Suppressor macrophage treated with lipopolysaccharide for 1 hour (primary cell): Measurements from ENCODE around the gene WNK1.
"Not testable (repeated sequence)": the region's sequence is repeated elsewhere in the genome, so short reads cannot be mapped to it uniquely, and the experiment has no call there.

Experiments used
- DNase-seq, 3 donors: peaks; one replicate each; pipeline ENCODE4 v3.0.0-alpha.2; 2020 to 2022

Gene WNK1

DNA sequence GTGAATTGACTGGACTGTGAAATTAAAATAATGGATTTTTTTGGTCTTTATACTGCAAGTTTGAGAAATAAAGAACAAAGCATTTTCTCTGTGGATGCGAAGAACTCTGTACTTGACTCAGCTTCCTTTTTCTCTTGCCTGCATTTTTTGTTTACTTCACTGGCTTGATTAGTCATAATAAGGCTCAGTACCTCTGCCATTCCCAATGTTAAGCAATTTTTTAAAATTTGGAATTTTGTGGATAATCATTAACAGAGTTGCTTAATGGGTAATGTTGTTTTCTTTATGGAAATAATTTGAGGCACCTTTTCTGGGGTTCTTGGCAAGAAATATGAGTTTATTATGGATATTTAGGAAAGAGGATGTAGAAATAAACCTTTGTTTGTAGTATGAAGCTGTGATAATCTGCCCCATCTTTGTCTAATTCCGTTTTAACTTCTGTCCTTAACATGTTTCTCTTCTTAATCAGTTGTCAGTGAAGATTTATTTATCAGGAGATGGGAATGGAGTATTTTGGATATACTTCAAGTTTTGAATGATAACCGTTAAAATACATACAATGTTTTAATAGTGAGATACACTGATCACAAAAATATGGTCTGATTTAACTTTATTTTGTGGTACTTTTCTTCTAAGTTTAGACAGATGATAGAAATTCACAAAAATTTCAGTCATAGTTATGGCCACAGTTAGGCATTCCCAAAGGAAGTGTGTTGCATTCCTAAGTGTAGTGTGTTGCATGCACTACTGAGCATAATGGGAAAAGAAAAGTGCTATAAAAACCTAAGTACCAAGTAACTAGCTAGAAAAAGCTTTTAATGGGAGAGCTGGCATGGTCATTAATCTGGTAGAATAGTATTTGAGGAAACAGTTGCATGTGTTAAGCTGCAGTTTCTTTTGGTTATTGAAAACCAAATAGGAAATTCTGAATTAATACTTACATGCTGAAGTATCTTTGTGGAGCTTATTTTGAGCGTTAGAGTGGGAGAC lies 27.7 kb downstream of the WNK1 start:
- peak; percentile 44 to 78 (median 74) for DNase-seq

DNA sequence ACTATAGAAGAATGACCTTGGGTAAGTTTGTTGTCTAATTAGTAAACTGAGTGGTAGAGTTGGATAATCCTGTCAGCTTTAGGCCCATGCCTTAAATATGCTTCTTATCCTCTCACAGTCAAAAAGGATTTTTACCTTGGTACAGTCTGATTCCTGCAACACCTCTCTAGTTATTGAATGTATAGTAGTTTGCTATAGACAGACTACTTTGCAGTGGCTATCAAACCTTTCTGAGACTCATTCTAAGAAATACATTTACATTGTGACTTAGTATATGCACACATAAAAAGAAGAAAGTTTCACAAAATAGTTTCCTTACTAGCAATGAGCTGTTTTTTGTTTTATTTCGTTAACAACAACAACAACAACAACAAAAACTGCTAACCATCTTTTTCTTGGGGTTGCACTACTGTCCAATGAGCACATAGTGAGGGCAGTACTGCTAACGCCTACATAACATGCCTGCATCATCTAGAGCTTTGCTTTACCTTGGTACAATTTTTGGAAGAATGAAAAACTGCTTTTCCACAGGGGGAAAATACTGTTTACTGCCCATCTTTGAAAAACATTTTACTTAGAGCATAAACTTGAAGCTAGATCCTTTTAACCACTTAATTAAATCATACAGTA lies 28.5 kb downstream of the WNK1 start:
- DNase-seq, result no peak

DNA sequence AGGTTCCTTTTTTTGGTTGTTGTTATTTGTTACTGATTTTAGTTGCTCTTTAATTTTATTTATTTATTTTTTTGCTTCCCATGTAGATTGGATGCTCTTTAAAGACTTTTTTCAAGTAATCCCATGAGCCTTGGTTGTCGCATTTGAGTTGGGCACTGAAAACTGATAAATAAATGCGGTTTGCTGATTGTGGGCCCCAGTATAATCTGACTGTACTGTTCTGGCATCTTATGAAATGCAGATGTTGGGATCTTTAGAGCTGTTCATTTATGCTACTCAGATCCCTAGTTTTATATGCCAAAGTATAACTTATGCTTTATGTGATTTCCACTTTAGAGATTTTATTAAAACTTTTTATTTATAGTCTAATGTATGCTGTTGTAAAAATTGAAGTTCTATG lies 33.3 kb downstream of the WNK1 start:
- DNase-seq, result no peak

DNA sequence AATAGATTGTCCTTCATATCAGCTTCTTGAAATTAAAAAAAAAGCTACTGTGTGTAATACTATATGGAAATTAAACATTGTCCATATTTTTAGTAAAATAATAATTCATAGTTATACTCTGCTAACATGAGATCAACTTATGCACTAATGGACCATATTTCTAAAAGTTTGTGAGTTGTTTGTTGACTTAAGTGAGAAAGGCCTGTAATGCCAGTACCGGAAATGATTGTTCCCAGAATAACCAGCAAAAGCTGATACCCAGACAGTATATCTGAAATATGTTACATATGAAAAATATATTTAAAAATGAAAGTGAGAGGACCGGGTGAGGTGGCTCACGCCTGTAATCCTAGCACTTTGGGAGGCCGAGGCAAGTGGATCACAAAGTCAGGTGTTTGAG lies 35.9 kb downstream of the WNK1 start:
- no peak for DNase-seq

DNA sequence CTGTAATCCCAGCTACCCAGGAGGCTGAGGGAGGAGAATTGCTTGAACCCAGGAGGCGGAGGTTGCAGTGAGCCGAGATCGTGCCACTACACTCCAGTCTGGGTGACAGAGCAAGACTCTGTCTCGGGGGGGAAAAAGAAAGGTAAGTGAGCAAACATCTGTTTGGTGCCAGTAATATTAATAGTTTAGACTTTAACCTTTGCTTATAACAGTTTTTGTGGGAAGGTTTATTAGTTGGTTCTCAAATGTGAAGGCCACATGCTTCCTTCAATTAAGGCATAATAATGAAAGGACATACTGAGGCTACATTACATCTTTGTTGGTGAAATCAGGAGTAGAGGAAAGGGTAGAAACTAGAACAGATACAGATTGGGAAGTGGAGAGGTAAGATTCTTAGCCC lies 36.4 kb downstream of the WNK1 start:
- not testable (repeated sequence) for DNase-seq

DNA sequence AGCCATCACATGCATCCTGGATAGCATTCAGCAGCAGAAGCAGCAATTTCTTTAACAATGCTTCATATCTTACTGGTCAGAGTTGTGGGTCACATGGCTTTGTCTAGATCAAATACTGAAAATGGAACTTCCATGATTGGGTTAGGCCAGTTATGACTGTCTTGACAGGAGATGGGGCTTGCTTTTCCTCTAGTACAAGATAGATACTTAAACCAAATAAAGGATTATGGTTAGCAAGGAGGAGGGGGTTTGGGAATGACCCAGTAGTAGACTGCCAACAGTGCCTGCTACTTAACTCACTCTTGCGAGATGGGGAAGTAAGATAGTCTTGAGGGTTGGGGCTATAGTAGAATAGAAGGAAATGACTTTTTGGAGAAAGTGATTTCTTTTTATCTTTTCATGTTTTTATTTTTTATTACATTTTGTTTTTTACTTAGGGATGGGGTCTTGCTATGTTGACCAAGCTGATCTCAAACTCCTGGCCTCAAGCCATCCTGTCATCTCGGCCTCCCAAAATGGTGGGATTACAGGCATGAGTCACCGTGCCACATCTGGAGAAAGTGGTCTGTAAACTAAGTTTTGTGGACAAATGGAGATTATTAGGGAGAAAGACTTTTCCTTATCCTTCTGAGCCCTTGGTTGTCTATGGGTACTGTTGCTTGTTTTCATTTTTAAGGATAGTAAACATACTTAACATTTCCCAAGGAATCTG lies 37.6 kb downstream of the WNK1 start:
- DNase-seq, result peak; percentile 29 to 59 (median 54)

DNA sequence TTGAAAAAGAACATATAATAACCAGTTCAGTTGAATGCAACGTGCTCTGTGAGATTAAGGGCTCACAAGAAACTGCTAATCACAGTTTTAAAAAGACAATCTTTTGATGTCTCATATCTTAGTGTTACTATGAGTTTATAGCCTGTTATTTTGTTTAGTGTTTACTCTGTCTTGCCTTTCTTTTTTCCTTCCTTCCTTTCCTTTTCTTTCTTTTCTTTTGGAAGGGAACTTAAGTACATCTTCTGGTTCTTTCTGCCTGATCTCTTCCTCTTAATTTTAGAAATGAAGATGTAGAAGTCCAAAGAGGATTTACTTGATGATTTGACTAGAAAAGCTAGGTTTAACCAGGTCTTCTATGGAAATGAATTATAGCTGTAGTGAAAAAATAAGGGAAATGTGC lies 38.2 kb downstream of the WNK1 start:
- DNase-seq, result no peak

DNA sequence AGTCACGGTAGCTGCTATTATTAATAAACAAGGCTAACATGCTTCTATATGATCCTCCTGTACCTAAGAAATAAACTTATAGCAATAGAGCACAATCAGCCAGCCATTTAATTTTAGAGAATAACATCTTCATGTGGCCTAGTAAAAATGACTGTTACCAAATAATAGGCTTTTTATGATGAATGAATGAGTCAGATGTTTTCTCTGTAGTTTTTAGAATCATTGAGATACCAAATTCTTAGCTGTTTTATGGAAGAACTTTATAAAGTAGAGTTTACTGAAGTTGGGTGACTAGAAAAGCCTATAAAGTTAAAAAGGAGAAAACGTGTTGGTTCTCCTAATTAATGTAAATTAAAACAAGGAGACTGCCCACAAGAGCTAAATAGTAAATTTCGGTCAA lies 40.7 kb downstream of the WNK1 start:
- peak in 2 of 3 donors; percentile 47 to 63 for DNase-seq

DNA sequence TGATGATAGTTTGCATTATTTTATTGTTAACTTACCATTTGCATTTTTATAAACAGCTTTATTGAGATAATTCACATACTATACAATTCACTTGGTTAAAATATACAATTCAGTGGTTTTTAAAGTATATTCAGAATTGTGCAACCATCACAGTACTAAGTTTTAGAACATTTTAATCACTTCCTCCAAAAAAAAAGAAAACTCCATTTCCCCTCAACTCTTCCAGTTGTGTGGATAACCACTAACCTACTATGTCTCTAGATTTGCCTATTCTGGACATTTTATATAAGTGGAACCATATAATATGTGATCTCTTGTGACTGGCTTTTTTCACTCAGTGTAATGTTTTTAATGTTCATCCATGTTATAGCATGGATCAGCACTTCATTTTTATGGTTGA lies 41.3 kb downstream of the WNK1 start:
- DNase-seq, result peak in 2 of 3 donors; percentile 57 to 64

DNA sequence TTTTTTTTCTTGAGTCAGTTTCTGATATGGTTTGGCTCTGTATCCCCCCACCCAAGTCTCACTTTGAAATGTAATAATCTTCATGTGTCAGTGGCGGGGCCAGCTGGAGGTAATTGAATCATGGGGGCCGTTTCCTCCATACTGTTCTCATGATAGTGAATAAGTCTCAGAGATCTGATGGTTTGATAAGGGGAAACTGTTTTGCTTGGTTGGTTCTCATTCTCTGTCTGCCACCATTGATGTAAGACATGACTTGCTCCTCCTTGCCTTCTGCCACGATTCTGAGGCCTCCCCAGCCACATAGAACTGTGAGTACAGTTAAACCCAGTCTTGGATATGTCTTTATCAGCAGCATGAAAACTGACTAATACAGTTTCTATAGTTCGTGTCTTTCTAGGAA lies 42.9 kb downstream of the WNK1 start:
- no peak for DNase-seq

DNA sequence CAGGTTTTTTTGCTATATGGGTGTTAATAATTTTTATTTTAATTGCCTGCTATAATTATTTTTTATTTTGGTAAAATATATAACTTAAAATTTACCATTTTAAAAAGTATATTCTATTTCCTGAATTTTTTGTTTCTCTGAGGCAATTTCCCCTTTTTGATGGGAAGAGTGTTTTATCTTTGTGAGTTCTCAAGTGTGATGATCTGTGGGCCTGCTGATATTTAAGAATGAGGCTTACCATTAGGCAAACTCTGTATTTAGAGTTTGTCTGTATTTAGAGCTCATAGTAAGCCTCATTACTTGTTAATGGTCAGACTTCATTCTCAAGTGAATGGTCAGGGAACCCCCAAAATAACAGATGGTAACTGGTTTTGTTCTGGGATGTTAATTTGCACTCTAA lies 48.0 kb downstream of the WNK1 start:
- peak in 1 of 3 donors; percentile 49 for DNase-seq

DNA sequence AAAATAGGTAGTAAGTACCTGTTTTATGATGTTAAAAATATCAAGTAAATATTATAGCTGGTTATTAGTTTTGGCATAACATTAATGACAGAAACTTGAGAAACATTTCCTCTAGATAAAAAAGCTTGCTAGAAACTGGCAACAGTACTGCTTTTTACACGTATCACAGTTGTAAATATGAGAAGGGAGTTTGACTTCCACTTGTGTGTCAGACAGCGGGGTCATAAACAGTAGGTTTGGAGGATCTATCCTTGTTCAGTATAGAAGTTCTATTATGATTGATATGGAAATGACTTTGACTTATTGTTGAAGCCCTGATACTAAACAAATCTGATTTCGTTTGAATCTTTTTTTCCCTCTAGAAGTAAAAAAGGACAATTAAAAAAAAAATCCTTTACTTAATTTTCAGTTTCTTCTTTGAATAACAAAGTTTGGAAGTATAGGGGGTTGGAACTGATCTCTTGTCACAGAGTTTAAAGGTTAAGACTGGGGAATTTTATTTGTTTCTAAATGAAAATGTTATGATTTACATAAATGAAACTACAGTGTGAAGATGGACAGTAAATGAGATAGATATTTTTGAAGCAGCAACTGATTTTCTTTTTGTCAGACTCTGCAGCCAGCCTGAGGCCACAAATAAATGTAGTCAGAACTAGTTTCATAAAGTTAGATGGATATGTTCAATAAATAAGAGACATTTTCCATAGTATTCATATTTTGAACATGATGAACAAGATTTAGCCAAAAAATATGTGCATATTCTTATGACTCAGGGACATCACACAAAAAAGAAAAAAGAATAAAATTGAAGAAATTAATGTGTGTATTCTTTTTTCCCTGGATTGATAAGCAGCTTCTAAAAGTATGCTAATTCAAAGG lies 50.1 kb downstream of the WNK1 start:
- DNase-seq, result peak in 1 of 3 donors; percentile 35

DNA sequence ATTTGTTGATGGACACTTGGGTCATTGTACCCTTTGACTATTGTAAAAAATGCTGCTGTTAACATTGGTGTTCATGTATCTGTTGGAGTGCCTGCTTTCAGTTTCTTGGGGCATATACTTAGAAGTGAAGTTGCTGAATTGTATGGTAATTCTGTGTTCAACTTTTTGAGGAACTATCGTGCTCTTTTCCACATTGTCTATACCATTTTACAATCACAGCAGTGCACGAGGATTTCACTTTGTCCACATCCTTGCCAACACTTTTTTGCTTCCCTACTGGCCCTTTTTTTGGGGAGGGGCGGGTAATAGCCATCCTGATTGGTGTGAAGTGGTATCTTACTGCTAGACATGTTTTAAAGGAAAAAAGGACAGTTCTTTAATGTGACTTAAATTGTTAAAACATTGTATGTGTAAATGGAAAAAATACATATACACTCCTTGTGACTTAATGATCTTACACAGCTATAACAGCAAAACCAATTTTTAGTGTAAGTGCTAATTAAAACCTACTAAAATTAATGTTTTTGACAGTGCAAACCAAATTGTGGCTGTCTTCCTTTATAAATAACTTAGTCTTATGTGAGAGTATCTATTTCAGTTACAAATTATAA lies 52.7 kb downstream of the WNK1 start:
- DNase-seq, result peak; percentile 45 to 74 (median 71)

DNA sequence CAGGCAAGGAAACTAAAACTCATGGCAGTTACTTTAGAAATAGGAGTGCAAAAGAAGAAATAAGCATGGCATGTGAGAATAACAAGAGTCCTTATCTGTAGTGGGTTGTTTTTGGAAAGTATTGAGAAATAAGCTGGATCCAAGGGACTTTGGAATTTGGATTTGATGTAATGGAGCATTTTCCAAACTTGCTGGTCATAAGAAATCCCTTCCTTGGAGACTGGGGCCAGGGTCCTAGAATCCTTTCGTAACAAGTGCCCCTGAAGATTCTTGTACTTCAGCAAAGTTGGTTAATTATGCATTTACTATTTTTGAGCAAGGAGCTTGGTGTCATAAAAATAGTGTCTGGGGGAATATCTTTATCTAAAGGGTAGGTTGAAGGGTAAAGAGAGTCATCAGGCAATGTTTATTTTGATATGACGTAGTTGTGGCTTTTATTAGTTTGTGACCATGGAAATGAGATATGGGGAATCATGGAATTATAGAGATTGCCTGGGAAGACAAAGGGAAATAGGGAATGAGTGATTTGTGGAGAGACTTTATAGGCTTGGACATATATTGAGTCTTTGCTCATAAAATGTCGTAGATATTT lies 53.9 kb downstream of the WNK1 start:
- no peak for DNase-seq

DNA sequence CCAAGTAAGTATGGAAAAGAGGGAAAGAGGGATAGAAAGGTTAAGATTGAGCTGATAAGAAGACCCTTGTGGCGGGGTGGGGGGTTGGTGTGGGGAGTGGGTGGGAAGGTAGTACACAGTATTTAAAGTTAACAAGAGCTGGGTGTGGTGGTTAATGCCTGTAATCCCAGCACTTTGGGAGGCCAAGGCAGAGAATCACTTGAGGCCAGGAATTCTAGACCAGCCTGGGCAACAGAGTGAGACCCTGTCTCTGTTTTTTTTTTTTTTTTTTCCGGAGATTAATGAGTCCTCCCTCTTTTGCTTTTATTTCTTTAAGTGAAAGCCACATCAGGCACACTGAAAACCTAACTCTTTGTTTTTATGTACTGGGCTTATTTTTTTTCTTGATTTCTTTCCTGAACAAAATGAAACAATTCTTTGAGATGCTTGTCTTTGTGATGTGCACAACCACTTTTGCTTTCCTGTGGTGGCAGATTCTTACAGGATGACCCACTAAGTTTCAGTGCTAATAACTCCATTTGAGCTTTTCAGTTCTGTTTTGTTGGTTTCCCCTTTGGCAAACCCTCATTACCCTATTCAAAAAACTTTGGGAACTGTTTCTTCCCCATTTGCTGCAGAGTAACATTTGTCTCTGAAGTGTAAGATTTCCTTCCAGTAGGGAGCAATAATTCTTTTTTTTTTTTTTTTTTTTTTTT lies 54.8 kb downstream of the WNK1 start:
- peak; percentile 60 to 77 (median 76) for DNase-seq

DNA sequence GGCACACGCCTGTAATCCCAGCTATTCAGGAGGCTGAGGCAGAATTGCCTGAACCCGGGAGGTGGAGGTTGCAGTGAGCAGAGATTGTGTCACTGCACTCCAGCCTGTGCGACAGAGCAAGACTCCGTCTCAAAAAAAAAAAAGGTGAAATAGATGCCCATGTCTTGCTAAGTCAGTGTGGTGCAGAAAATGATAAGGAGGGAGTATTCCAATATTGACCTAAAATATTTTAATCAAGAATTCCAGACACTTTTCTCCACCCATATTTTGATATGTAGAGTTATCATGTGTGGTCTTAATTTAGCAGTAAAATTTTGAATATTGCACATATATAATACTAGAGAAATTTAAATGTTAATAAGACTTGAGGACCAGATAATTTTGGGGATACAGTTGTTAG lies 57.7 kb downstream of the WNK1 start:
- no peak for DNase-seq

DNA sequence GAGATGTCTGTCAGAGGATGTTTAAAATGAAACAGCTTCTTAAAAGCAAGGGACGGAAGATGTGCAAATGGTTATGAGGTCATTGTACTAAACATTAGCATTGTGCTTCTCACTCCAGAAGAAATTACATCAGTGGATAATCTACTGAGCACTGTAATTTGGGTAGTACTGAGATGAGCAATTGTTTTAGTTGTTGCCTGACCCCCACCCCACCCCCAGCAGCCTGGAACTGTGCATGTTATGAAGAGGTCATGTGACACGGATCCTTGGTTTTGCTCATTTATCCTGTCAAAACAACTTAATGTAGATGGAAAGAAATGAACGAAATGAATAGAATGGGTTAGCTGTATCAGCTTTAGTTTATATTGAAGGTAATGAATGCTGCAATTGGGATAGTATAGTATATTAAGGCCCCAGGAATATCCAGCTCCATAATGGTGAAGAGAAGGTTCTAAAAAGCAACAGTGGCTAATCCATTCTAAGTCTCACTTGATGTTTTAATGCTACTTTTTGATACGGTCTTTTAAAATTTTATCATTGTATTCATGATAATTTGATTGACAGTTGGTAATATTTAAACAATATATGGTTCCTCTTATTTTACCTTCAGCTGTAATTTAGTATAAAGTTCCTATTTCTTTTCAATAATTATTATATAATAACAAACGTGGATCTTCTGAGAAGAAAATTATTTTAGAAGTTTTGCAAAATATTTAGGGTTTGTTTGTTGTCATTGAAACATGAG lies 58.5 kb downstream of the WNK1 start:
- DNase-seq, result peak in 1 of 3 donors; percentile 10

DNA sequence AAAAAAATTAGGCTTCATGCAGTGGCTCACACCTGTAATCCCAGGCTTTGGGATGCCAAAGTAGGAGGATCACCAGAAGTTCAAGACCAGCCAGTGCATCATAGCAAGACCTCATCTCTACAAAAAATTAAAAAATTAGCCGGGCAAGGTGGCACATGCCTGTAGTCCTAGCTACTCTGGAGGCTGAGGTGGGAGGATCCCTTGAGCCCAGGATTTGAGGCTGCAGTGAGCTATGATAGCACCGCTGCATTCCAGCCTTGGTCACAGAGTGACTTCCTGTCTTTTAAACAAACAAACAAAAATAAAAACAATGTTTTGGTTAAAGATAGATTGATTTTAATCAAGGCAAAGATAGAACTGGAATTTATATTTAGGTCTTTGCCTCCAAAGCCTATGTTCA lies 60.6 kb downstream of the WNK1 start:
- DNase-seq, result no peak

DNA sequence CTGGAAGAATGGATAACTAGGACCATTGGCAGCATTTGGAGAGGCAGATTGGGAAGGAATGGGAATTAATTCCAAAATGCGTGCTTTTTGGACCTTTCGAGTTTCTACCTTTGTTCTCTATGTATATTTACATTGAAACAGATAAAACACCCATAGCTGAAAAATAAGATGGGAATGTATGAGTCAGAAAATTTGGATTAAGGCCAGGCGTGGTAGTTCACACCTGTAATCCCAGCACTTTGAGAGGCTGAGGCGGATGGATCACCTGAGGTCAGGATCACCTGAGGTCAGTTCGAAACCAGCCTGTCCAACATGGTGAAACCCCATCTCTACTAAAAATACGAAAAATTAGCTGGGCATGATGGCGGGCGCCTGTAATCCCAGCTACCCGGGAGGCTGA lies 65.1 kb downstream of the WNK1 start:
- not testable (repeated sequence) for DNase-seq

DNA sequence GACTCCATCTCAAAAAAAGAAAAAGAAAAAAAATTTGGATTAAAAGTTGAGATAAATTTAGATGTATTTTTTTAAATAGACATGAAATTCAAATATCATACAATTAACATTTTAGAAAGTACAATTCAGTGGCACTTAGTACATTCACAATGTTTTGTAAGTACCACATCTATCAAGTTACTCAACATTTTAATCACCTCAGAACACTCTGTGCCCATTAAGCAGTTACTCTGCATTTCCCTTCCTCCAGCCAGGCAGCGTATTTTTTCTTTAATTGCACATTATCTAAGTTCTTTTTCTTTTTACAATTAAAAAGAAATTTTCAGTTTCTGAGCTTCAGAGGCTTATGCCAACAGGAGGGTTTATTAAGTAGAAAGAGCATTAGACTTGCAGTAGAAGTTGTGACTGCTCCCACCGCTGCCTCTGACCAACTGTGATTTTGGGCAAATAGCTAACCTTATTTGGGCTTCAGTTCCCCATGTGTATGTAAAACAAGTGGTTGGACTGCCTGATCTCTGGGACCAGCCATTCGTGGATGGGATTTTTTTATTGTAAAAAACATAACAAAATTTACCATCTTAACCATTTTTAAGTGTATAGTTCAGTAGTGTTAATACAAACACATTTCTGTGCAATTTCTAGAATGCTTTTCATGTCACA lies 65.7 kb downstream of the WNK1 start:
- DNase-seq, result no peak
